Endothelial cell of umbilical vein (primary cell): ENCODE measurements around the gene TEX48. TPM values are rescaled to one million over a fixed set of nuclear protein-coding genes. Genes with fewer than 3 reads are reported as not detected.

Source experiments
- BruUV-seq: library from RNA; stranded (reverse); fragments of 400-500 nt; replicated peaks from 2 replicates; lab custom pipeline; 2021; lab: Mats Ljungman, UMichigan
- CTCF ChIA-PET: fragments of 300-600, 350-600 bp; sonication (Branson Sonifier 250); formaldehyde crosslinking; loops from one replicate; lab custom pipeline; 2021; ENCODE audit warnings: antibody characterized with exemption, inconsistent platforms; lab: Charles Lee
- POLR2A ChIA-PET: fragments of 300-600, 350-600 bp; sonication (Branson Sonifier 250); formaldehyde crosslinking; loops from one replicate; lab custom pipeline; 2021; ENCODE audit warnings: antibody characterized with exemption, inconsistent platforms; lab: Charles Lee
- DNase-seq: peaks from one replicate; pipeline ENCODE4 v3.0.0-alpha.2; 2011; ENCODE audit warnings: low read depth, low spot score
- FAIRE-seq: peaks from 2 replicates; lab custom pipeline; 2011; peaks lifted over from hg19 to GRCh38; lab: Jason Lieb, UNC
- H2AFZ ChIP-seq: 2 replicates; pipeline ENCODE4 v1.6.0; 2012; ENCODE audit warnings: low read depth, low read length, control low read depth, inconsistent platforms
- H3K27ac ChIP-seq: 2 replicates; pipeline ENCODE4 v1.5.1; 2011; ENCODE audit warnings: low read depth, mild to moderate bottlenecking, control low read depth, low read length, moderate library complexity; ENCODE audit not compliant: insufficient read depth
- H3K27me3 ChIP-seq, 2 experiments: 2 replicates each; pipeline versions ENCODE4 v1.6.0 to v1.6.1; 2011; ENCODE audit warnings: low read length in 2 of 2, mixed read lengths in 1 of 2; ENCODE audit not compliant: control insufficient read depth in 2 of 2, insufficient read depth in 2 of 2
- H3K36me3 ChIP-seq, 2 experiments: 2 replicates in 1 of 2; 3 replicates in 1 of 2; pipeline ENCODE4 v1.5.1; 2011; ENCODE audit warnings: low read length in 2 of 2, mild to moderate bottlenecking in 1 of 2, moderate library complexity in 1 of 2; ENCODE audit not compliant: control insufficient read depth in 2 of 2, insufficient read depth in 2 of 2; ENCODE audit errors: extremely low read depth in 1 of 2
- H3K4me1 ChIP-seq: 3 replicates; pipeline ENCODE4 v1.5.1; 2011; ENCODE audit warnings: mild to moderate bottlenecking, low read length; ENCODE audit not compliant: control insufficient read depth, insufficient read depth; ENCODE audit errors: extremely low read depth
- H3K4me2 ChIP-seq: 2 replicates; pipeline ENCODE4 v1.6.1; 2011; ENCODE audit warnings: low read length, control low read depth, mixed read lengths; ENCODE audit not compliant: insufficient read depth
- H3K4me3 ChIP-seq, 3 experiments: fragments of 200-600 bp in 1 of 3; sonication (generic), shearing (Covaris generic) in 1 of 3; replicated peaks in 1 of 3; 2 replicates each; pipeline ENCODE4 v1.5.1; 2011 to 2016; ENCODE audit warnings: control low read depth in 3 of 3, low read length in 3 of 3, mild to moderate bottlenecking in 2 of 3, inconsistent platforms in 1 of 3, low read depth in 1 of 3, moderate library complexity in 1 of 3; ENCODE audit not compliant: insufficient read depth in 1 of 3
- H3K79me2 ChIP-seq: 2 replicates; pipeline ENCODE4 v1.6.0; 2012; ENCODE audit warnings: low read length, inconsistent platforms; ENCODE audit not compliant: control insufficient read depth, insufficient read depth
- H3K9ac ChIP-seq: replicated peaks from 2 replicates; pipeline ENCODE3; 2011; ENCODE audit warnings: low read length, control low read depth; ENCODE audit not compliant: insufficient read depth; ENCODE audit errors: extremely low read depth
- H3K9me1 ChIP-seq: replicated peaks from 3 replicates; pipeline ENCODE4 v1.6.0; 2011; ENCODE audit warnings: mild to moderate bottlenecking, low read length; ENCODE audit not compliant: control insufficient read depth, insufficient read depth; ENCODE audit errors: extremely low read depth
- H3K9me3 ChIP-seq: replicated peaks from 2 replicates; pipeline ENCODE4 v1.5.1; 2012; ENCODE audit warnings: low read length, inconsistent platforms; ENCODE audit not compliant: control insufficient read depth, insufficient read depth
- H4K20me1 ChIP-seq: replicated peaks from 2 replicates; pipeline ENCODE3; 2011; ENCODE audit warnings: mild to moderate bottlenecking, low read length; ENCODE audit not compliant: control insufficient read depth, insufficient read depth; ENCODE audit errors: extremely low read depth
- FOS ChIP-seq: IDR thresholded peaks from 2 replicates; pipeline ENCODE4 v1.6.1; 2011; ENCODE audit warnings: mild to moderate bottlenecking, low read length, moderate library complexity, borderline replicate concordance; ENCODE audit not compliant: insufficient read depth
- GATA2 ChIP-seq: IDR thresholded peaks from 2 replicates; pipeline ENCODE4 v1.7.0; 2011; ENCODE audit warnings: low read depth, mild to moderate bottlenecking, moderate library complexity, mixed read lengths, low read length; ENCODE audit not compliant: insufficient read length, insufficient read depth
- JUN ChIP-seq: IDR thresholded peaks from 2 replicates; pipeline ENCODE4 v1.6.1; 2011; ENCODE audit warnings: borderline replicate concordance, low read depth; ENCODE audit not compliant: insufficient read length, insufficient read depth
- MYC ChIP-seq: IDR thresholded peaks from one replicate; pipeline ENCODE4 v1.6.1; 2011; ENCODE audit warnings: mild to moderate bottlenecking, low read depth, low read length
- POLR2A ChIP-seq: IDR thresholded peaks from 2 replicates; pipeline ENCODE4 v1.6.1; 2012; ENCODE audit warnings: low read depth, mild to moderate bottlenecking, control low read depth, low read length
- POLR2AphosphoS5 ChIP-seq: IDR thresholded peaks from 2 replicates; pipeline ENCODE4 v1.6.1; 2012; ENCODE audit warnings: low read depth, mild to moderate bottlenecking, control low read depth, low read length, moderate library complexity; ENCODE audit not compliant: insufficient read depth
- dilution Hi-C: fragments of 300-500 bp; cut with MboI; formaldehyde crosslinking; loops from one replicate; pipeline ENCODE4 v1.15.0; 2019; ENCODE audit warnings: low sequenced_read_pairs; ENCODE audit not compliant: extremely low pct_ligation_motif_present
- intact Hi-C: fragments of 100-400 bp; cut with micrococcal nuclease; formaldehyde crosslinking; loops from one replicate; pipeline ENCODE4 v1.10.0; 2022
- polyA plus RNA-seq, 4 experiments: library from polyadenylated mRNA; depleted of rRNA in 3 of 4; stranded (reverse) in 3 of 4; unstranded in 1 of 4; fragments of >200 nt; gene quantifications; 2 replicates each; pipeline versions ENCODE4 v1.2.1 to v1.2.3, GENCODE V29; 2011 to 2012; ENCODE audit warnings: missing spikeins in 1 of 4
- total RNA-seq: library from RNA; stranded (reverse); gene quantifications from 2 replicates; pipeline ENCODE4 v1.2.3, GENCODE V29; 2021
- TF ChIP-seq, protein P1 (sequence below): IDR thresholded peaks from 2 replicates; pipeline ENCODE4 v1.6.1; 2011; ENCODE audit not compliant: insufficient read depth, insufficient read length
- TF ChIP-seq, protein P2 (sequence below), 2 donors: IDR thresholded peaks; 1 replicate in 1 of 2; 2 replicates in 1 of 2; pipeline ENCODE4 v1.5.1; 2011; ENCODE audit warnings: low read length in 2 of 2, mild to moderate bottlenecking in 2 of 2, moderate library complexity in 2 of 2, control low read depth in 1 of 2, inconsistent platforms in 1 of 2, low read depth in 1 of 2; ENCODE audit not compliant: insufficient read depth in 1 of 2; ENCODE audit errors: extremely low read depth in 1 of 2

The TEX48 gene
- total and polyA plus RNA-seq, 2 donors (not counting 3 experiments of a cell fraction or from before 2014, with no cell fraction given): not detected

DNA sequence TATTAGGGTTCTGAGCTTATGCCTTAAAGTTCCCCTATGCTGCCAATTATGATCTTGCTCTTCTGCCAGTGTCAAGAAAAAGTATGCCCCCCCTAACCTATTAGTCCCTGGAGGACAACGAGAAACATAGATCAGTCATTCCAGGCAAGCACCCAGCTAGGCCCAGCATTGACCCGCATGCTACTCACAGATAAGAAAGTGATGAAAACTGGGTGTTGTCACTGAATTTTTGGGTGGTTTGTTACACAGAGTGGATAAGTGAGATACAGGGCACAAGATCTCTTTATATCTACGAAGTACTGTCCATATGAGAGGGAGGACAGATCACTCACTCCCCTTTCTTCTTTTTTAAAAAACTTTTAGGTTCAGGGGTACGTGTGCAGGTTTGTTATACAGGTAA, 6.4 kb upstream of the TEX48 start:
- no peaks in the 10 kb centered on the region for H3K36me3 ChIP-seq
- FAIRE-seq (no peak), DNase-seq (no peak)
- BruUV-seq: no TSS peak
- CTCF ChIA-PET: interaction anchor here (2.2 kb wide), 1 partner anchor 222 kb away, joined by 7 read pairs; no protein-coding TSS in a partner anchor
- no peak overlapping the region for H3K4me3 ChIP-seq
- POLR2A ChIA-PET: no interaction called here
- no peak overlapping the region for H3K4me2 ChIP-seq
- no peak overlapping the region for H3K27ac ChIP-seq
- TF ChIP-seq FOS: no peak
- no peak for TF ChIP-seq MYC
- no peak for TF ChIP-seq GATA2
- TF ChIP-seq, protein P1, sequence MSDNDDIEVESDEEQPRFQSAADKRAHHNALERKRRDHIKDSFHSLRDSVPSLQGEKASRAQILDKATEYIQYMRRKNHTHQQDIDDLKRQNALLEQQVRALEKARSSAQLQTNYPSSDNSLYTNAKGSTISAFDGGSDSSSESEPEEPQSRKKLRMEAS: no peak
- no peak for TF ChIP-seq POLR2AphosphoS5
- no peak for TF ChIP-seq POLR2A
- no peak for TF ChIP-seq JUN
- TF ChIP-seq, protein P2, sequence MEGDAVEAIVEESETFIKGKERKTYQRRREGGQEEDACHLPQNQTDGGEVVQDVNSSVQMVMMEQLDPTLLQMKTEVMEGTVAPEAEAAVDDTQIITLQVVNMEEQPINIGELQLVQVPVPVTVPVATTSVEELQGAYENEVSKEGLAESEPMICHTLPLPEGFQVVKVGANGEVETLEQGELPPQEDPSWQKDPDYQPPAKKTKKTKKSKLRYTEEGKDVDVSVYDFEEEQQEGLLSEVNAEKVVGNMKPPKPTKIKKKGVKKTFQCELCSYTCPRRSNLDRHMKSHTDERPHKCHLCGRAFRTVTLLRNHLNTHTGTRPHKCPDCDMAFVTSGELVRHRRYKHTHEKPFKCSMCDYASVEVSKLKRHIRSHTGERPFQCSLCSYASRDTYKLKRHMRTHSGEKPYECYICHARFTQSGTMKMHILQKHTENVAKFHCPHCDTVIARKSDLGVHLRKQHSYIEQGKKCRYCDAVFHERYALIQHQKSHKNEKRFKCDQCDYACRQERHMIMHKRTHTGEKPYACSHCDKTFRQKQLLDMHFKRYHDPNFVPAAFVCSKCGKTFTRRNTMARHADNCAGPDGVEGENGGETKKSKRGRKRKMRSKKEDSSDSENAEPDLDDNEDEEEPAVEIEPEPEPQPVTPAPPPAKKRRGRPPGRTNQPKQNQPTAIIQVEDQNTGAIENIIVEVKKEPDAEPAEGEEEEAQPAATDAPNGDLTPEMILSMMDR (IDR thresholded peaks at IDR 0.05; ENCODE audit: extremely low read depth in 1 of 2, insufficient read depth in 1 of 2, low read depth in 1 of 2, low read length in 2 of 2): no peak
- no peaks in the 10 kb centered on the region for H3K79me2 ChIP-seq
- H2AFZ ChIP-seq: no peak overlapping the region
- H3K4me1 ChIP-seq: peaks cover 12% of the 10 kb centered on the region
- dilution Hi-C loops (no loop called here), intact Hi-C loops (no loop called here)
- H4K20me1 ChIP-seq: no peaks in the 10 kb centered on the region
- H3K9ac ChIP-seq: no peak overlapping the region
- no peaks in the 10 kb centered on the region for H3K9me3 ChIP-seq
- H3K9me1 ChIP-seq: no peaks in the 10 kb centered on the region
- H3K27me3 ChIP-seq: no peaks in the 10 kb centered on the region
